Endothelial cell of umbilical vein (primary cell): ENCODE data around the gene ATP5IF1.

Experiments used
- CTCF ChIP-seq, 2 donors: IDR thresholded peaks; 1 replicate in 1 of 2; 2 replicates in 1 of 2; pipeline ENCODE4 v1.5.1; 2011; ENCODE audit warnings: low read length in 2 of 2, mild to moderate bottlenecking in 2 of 2, moderate library complexity in 2 of 2, control low read depth in 1 of 2, inconsistent platforms in 1 of 2, low read depth in 1 of 2; ENCODE audit not compliant: insufficient read depth in 1 of 2; ENCODE audit errors: extremely low read depth in 1 of 2
- EZH2 ChIP-seq: IDR thresholded peaks from 2 replicates; pipeline ENCODE4 v1.6.1; 2012; ENCODE audit warnings: borderline replicate concordance, low read depth, mild to moderate bottlenecking, moderate library complexity, low read length, inconsistent platforms; ENCODE audit not compliant: severe bottlenecking
- MAX ChIP-seq: IDR thresholded peaks from 2 replicates; pipeline ENCODE4 v1.6.1; 2011; ENCODE audit not compliant: insufficient read depth, insufficient read length
- MYC ChIP-seq: IDR thresholded peaks from one replicate; pipeline ENCODE4 v1.6.1; 2011; ENCODE audit warnings: mild to moderate bottlenecking, low read depth, low read length
- POLR2A ChIP-seq: IDR thresholded peaks from 2 replicates; pipeline ENCODE4 v1.6.1; 2012; ENCODE audit warnings: low read depth, mild to moderate bottlenecking, control low read depth, low read length
- POLR2AphosphoS5 ChIP-seq: IDR thresholded peaks from 2 replicates; pipeline ENCODE4 v1.6.1; 2012; ENCODE audit warnings: low read depth, mild to moderate bottlenecking, control low read depth, low read length, moderate library complexity; ENCODE audit not compliant: insufficient read depth

DNA sequence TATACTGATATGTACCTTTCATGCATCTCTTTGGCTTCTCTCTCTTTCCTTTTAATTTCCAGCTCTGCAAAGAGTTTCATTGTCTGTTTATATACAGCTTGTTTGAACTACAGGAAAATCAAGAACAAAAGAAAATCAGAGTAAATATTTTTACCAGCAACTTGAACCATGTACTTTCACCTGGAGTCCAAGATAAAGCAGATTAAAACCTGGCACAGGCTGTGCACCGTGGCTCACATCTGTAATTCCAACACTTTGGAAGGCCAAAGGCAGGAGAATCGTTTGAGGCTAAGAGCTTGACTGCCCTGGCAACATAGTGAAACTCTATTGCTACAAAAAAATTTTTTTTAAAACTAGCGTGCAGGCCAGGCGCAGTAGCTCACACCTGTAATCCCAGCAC, 30.7 kb upstream of the ATP5IF1 start:
- no peak for TF ChIP-seq POLR2A
- TF ChIP-seq CTCF (IDR thresholded peaks at IDR 0.05; ENCODE audit: extremely low read depth in 1 of 2, insufficient read depth in 1 of 2, low read depth in 1 of 2, low read length in 2 of 2) = no peak
- TF ChIP-seq MAX = no peak
- no peak for TF ChIP-seq EZH2
- TF ChIP-seq MYC = no peak
- TF ChIP-seq POLR2AphosphoS5 = no peak
